Caco-2 (cell line): ENCODE measurements around the gene EVC2. TPM values are rescaled to one million over a fixed set of nuclear protein-coding genes. Genes with fewer than 3 reads are reported as not detected.

ENCODE experiments used
- BruUV-seq: library from RNA; stranded (reverse); fragments of 400-500 nt; replicated peaks from 2 replicates; lab custom pipeline; 2021; lab: Mats Ljungman, UMichigan
- CTCF ChIA-PET: fragments of 300-600 bp; sonication (Branson Sonifier 250); formaldehyde crosslinking; loops from one replicate; lab custom pipeline; 2022; ENCODE audit warnings: antibody characterized with exemption; lab: Charles Lee
- POLR2A ChIA-PET: fragments of 300-600 bp; sonication (Branson Sonifier 250); formaldehyde crosslinking; loops from one replicate; lab custom pipeline; 2022; ENCODE audit warnings: antibody characterized with exemption; lab: Charles Lee
- DNase-seq, 2 experiments: peaks; one replicate each; pipeline versions ENCODE4 v3.0.0 to v3.0.0-alpha.2; 2020 to 2022
- H3K27me3 ChIP-seq: replicated peaks from 2 replicates; pipeline ENCODE4 v1.6.0; 2011; ENCODE audit warnings: low read length; ENCODE audit not compliant: control insufficient read depth, insufficient read depth
- H3K36me3 ChIP-seq: 2 replicates; pipeline ENCODE4 v1.5.1; 2011; ENCODE audit warnings: low read length; ENCODE audit not compliant: control insufficient read depth, insufficient read depth
- H3K4me1 ChIP-seq: fragments of 250-450 bp; sonication (Bioruptor Pico); 2 replicates; pipeline ENCODE4 v1.5.1; 2020; ENCODE audit warnings: mild to moderate bottlenecking
- H3K4me3 ChIP-seq: 2 replicates; pipeline ENCODE4 v1.5.1; 2011; ENCODE audit warnings: low read depth, mild to moderate bottlenecking, control low read depth, low read length
- H3K9me3 ChIP-seq: fragments of 250-450 bp; sonication (Bioruptor Pico); 2 replicates; pipeline ENCODE4 v1.5.1; 2020; ENCODE audit warnings: mild to moderate bottlenecking, moderate library complexity
- H3K27ac Mint-ChIP-seq: one replicate; pipeline ENCODE4 v1.8.0; 2022; ENCODE audit warnings: mixed read lengths; ENCODE audit not compliant: unreplicated experiment
- H3K27me3 Mint-ChIP-seq: one replicate; pipeline ENCODE4 v1.8.0; 2022; ENCODE audit warnings: mixed read lengths; ENCODE audit not compliant: insufficient read depth, unreplicated experiment
- H3K36me3 Mint-ChIP-seq: one replicate; pipeline ENCODE4 v1.8.0; 2022; ENCODE audit warnings: mild to moderate bottlenecking, mixed read lengths; ENCODE audit not compliant: insufficient read depth, unreplicated experiment
- H3K4me1 Mint-ChIP-seq: one replicate; pipeline ENCODE4 v1.8.0; 2022; ENCODE audit warnings: low read depth, mixed read lengths; ENCODE audit not compliant: unreplicated experiment
- H3K4me3 Mint-ChIP-seq: one replicate; pipeline ENCODE4 v1.8.0; 2022; ENCODE audit warnings: mild to moderate bottlenecking, moderate library complexity, mixed read lengths; ENCODE audit not compliant: unreplicated experiment
- H3K9me3 Mint-ChIP-seq: one replicate; pipeline ENCODE4 v1.8.0; 2022; ENCODE audit warnings: mixed read lengths; ENCODE audit not compliant: unreplicated experiment
- intact Hi-C: fragments of 100-400 bp; cut with micrococcal nuclease; formaldehyde crosslinking; loops from one replicate; pipeline ENCODE4 v1.10.0; 2022; ENCODE audit not compliant: unreplicated experiment
- total RNA-seq: library from RNA; stranded (reverse); gene quantifications from 2 replicates; pipeline ENCODE4 v1.2.3, GENCODE V29; 2022
- TF ChIP-seq, protein P1 (sequence below), 2 experiments: fragments of 200-600 bp in 1 of 2; IDR thresholded peaks; 1 replicate in 1 of 2; 2 replicates in 1 of 2; pipeline versions ENCODE4 v1.5.1 to v1.8.0; 2011 to 2022; ENCODE audit warnings: antibody characterized with exemption in 1 of 2, control low read depth in 1 of 2, inconsistent platforms in 1 of 2, low read depth in 1 of 2, low read length in 1 of 2, mild to moderate bottlenecking in 1 of 2, moderate library complexity in 1 of 2; ENCODE audit not compliant: insufficient read depth in 1 of 2, severe bottlenecking in 1 of 2, unreplicated experiment in 1 of 2

The EVC2 gene
- total RNA-seq, 1 experiment from 2014 or later = not detected

- peaks cover 3% of the 10 kb centered on the region for H3K27me3 Mint-ChIP-seq
Observed at GRCh38 chr4:5753366-5753765, 45.0 kb upstream of the EVC2 start.

GRCh38 chr4:5752376-5753184 lies 44.2 kb upstream of the EVC2 start:
- Histone ChIP-seq H3K4me3 (no peak overlapping the region), H3K9me3 (no peaks in the 10 kb centered on the region), H3K27me3 (no peaks in the 10 kb centered on the region), H3K4me1 (no peaks in the 10 kb centered on the region), H3K36me3 (no peaks in the 10 kb centered on the region)
- no peaks in the 10 kb centered on the region for H3K4me1 Mint-ChIP-seq
- DNase-seq = no peak
- peaks cover 3% of the 10 kb centered on the region for H3K27me3 Mint-ChIP-seq
- intact Hi-C loops = no loop called here
- H3K4me3 Mint-ChIP-seq = no peak overlapping the region
- no peak overlapping the region for H3K27ac Mint-ChIP-seq
- CTCF ChIA-PET = no interaction called here
- no peaks in the 10 kb centered on the region for H3K36me3 Mint-ChIP-seq
- no peaks in the 10 kb centered on the region for H3K9me3 Mint-ChIP-seq
- POLR2A ChIA-PET = no interaction called here
- TF ChIP-seq, protein P1, sequence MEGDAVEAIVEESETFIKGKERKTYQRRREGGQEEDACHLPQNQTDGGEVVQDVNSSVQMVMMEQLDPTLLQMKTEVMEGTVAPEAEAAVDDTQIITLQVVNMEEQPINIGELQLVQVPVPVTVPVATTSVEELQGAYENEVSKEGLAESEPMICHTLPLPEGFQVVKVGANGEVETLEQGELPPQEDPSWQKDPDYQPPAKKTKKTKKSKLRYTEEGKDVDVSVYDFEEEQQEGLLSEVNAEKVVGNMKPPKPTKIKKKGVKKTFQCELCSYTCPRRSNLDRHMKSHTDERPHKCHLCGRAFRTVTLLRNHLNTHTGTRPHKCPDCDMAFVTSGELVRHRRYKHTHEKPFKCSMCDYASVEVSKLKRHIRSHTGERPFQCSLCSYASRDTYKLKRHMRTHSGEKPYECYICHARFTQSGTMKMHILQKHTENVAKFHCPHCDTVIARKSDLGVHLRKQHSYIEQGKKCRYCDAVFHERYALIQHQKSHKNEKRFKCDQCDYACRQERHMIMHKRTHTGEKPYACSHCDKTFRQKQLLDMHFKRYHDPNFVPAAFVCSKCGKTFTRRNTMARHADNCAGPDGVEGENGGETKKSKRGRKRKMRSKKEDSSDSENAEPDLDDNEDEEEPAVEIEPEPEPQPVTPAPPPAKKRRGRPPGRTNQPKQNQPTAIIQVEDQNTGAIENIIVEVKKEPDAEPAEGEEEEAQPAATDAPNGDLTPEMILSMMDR (IDR thresholded peaks at IDR 0.05; ENCODE audit: insufficient read depth in 1 of 2, low read depth in 1 of 2, low read length in 1 of 2, severe bottlenecking in 1 of 2, unreplicated experiment in 1 of 2) = no peak
- no TSS peak for BruUV-seq

More at GRCh38 chr4:5753366-5753765, 45.0 kb upstream of the EVC2 start:
- no peaks in the 10 kb centered on the region for H3K4me1 ChIP-seq
- H3K4me3 ChIP-seq = no peak overlapping the region
- CTCF ChIA-PET = no interaction called here
- no peaks in the 10 kb centered on the region for H3K4me1 Mint-ChIP-seq
- H3K9me3 ChIP-seq = no peaks in the 10 kb centered on the region
- intact Hi-C loops = no loop called here
- H3K36me3 ChIP-seq = no peaks in the 10 kb centered on the region
- POLR2A ChIA-PET = no interaction called here
- no peaks in the 10 kb centered on the region for H3K27me3 ChIP-seq
- H3K4me3 Mint-ChIP-seq = no peak overlapping the region
- no peaks in the 10 kb centered on the region for H3K36me3 Mint-ChIP-seq
- BruUV-seq = no TSS peak
- TF ChIP-seq, protein P1 (IDR thresholded peaks at IDR 0.05; ENCODE audit: insufficient read depth in 1 of 2, low read depth in 1 of 2, low read length in 1 of 2, severe bottlenecking in 1 of 2, unreplicated experiment in 1 of 2) = no peak
- no peak overlapping the region for H3K27ac Mint-ChIP-seq
- no peak for DNase-seq
- no peaks in the 10 kb centered on the region for H3K9me3 Mint-ChIP-seq

DNA sequence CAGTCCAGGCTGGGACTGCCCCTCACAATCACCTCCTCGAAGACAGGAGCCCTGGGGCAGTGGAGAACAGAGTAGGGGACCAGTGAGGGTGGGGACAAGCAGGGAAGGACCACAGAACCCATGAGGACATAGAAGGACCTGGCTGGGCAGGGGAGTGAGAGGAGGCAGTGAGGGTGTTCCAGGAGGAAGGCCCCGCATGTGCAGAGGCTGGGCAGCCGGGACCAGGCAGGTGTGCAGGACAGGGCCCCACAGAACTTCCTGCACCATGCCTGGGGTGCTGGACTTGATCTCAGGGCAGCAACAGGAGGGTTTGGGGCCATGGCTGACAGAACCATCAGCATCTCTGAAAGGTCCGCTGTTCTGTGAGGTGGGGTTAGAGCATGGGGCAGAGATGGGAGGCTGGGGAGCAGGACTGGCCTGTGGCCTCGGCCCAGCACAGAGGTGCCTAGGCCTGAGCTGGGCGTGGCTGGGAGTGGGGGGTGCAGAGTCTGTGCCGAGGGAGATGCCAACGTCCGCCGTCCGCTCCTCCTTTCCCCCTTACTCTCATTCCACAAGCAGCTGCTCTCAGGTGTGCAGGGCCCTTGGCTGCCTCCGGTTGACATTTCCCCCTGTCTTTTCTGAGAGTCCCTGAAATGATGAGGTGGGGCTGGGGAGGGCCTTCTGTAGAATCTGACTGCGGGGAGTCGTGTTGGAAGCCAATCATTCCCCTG lies 43.5 kb upstream of the EVC2 start:
- Histone ChIP-seq H3K27me3 (no peaks in the 10 kb centered on the region), H3K9me3 (no peaks in the 10 kb centered on the region), H3K4me3 (no peak overlapping the region), H3K36me3 (no peaks in the 10 kb centered on the region), H3K4me1 (no peaks in the 10 kb centered on the region)
- DNase-seq = no peak
- H3K4me3 Mint-ChIP-seq = no peak overlapping the region
- no TSS peak for BruUV-seq
- H3K27me3 Mint-ChIP-seq = peaks cover 3% of the 10 kb centered on the region
- no peak overlapping the region for H3K27ac Mint-ChIP-seq
- no peaks in the 10 kb centered on the region for H3K9me3 Mint-ChIP-seq
- no peaks in the 10 kb centered on the region for H3K4me1 Mint-ChIP-seq
- ChIA-PET CTCF (no interaction called here), POLR2A (no interaction called here)
- TF ChIP-seq, protein P1 (IDR thresholded peaks at IDR 0.05; ENCODE audit: insufficient read depth in 1 of 2, low read depth in 1 of 2, low read length in 1 of 2, severe bottlenecking in 1 of 2, unreplicated experiment in 1 of 2) = no peak
- no peaks in the 10 kb centered on the region for H3K36me3 Mint-ChIP-seq
- intact Hi-C loops = no loop called here
